Large intestine (tissue), 3 donors: ENCODE results near the gene QPRT. TPM values are rescaled to one million over a fixed set of nuclear protein-coding genes. Genes with fewer than 3 reads are reported as not detected.
"Not testable (repeated sequence)": the region's sequence is repeated elsewhere in the genome, so short reads cannot be mapped to it uniquely, and the experiment has no call there.

Source experiments
- DNase-seq, 2 donors: peaks; one replicate each; pipeline versions ENCODE4 v3.0.0 to v3.0.0-alpha.2; 2013
- H3K27ac ChIP-seq: one replicate; pipeline ENCODE4 v1.5.1; 2013; ENCODE audit warnings: low read length
- H3K27me3 ChIP-seq: 2 replicates; pipeline ENCODE4 v1.6.1; 2013; ENCODE audit warnings: low read length; ENCODE audit not compliant: control insufficient read depth, insufficient read depth
- H3K36me3 ChIP-seq: 2 replicates; pipeline ENCODE4 v1.6.1; 2013; ENCODE audit warnings: low read length; ENCODE audit not compliant: control insufficient read depth, insufficient read depth
- H3K4me1 ChIP-seq: one replicate; pipeline ENCODE4 v1.6.1; 2013; ENCODE audit warnings: low read length; ENCODE audit not compliant: control insufficient read depth, insufficient read depth
- H3K4me3 ChIP-seq: one replicate; pipeline ENCODE4 v1.5.1; 2013; ENCODE audit warnings: low read length
- H3K9me3 ChIP-seq: one replicate; pipeline ENCODE4 v1.6.1; 2013; ENCODE audit warnings: mild to moderate bottlenecking, low read depth, low read length, moderate library complexity; ENCODE audit not compliant: control insufficient read depth
- WGBS: methylation state at CpG from one replicate; pipeline ENCODE4 v1.1.5; 2013; ENCODE audit warnings: low lambda C conversion rate; ENCODE audit not compliant: insufficient coverage; 5-methylcytosine and 5-hydroxymethylcytosine counted together
- polyA plus RNA-seq: library from polyadenylated mRNA; unstranded; fragments of 120-200 nt; gene quantifications from one replicate; pipeline ENCODE4 v1.2.1, GENCODE V29; 2013

The QPRT gene
- polyA plus RNA-seq, 1 donor: 220 TPM

- Histone ChIP-seq H3K27ac (no peak overlapping the region), H3K4me1 (no peaks in the 10 kb centered on the region), H3K9me3 (no peaks in the 10 kb centered on the region), H3K27me3 (no peaks in the 10 kb centered on the region), H3K4me3 (no peak overlapping the region), H3K36me3 (no peaks in the 10 kb centered on the region)
- 20% methylated on average over 1 of the region's 1 CpG for WGBS
- no peak for DNase-seq
Measured at GRCh38 chr16:29714972-29715371, 36.0 kb downstream of the QPRT start.

GRCh38 chr16:29717113-29717512 is 38.1 kb downstream of the QPRT start:
- no peak for DNase-seq
- no CpG with 5 or more reads among the region's 7 CpGs for WGBS
- H3K36me3 ChIP-seq: no peaks in the 10 kb centered on the region
- no peak overlapping the region for H3K27ac ChIP-seq
- no peaks in the 10 kb centered on the region for H3K27me3 ChIP-seq
- H3K4me1 ChIP-seq: no peaks in the 10 kb centered on the region
- H3K4me3 ChIP-seq: no peak overlapping the region
- H3K9me3 ChIP-seq: no peaks in the 10 kb centered on the region

- DNase-seq: no peak
- Histone ChIP-seq H3K4me3 (no peak overlapping the region), H3K4me1 (no peaks in the 10 kb centered on the region), H3K27ac (no peak overlapping the region), H3K27me3 (no peaks in the 10 kb centered on the region), H3K9me3 (no peaks in the 10 kb centered on the region), H3K36me3 (no peaks in the 10 kb centered on the region)
- no CpG with 5 or more reads among the region's 4 CpGs for WGBS
Measured at GRCh38 chr16:29719063-29719462, 40.1 kb downstream of the QPRT start.

- no peaks in the 10 kb centered on the region for H3K36me3 ChIP-seq
- H3K4me3 ChIP-seq: no peak overlapping the region
- H3K27ac ChIP-seq: no peak overlapping the region
- no peaks in the 10 kb centered on the region for H3K27me3 ChIP-seq
- H3K9me3 ChIP-seq: no peaks in the 10 kb centered on the region
- no peak for DNase-seq
- no peaks in the 10 kb centered on the region for H3K4me1 ChIP-seq
- WGBS: no CpG with 5 or more reads among the region's 5 CpGs
Measured at GRCh38 chr16:29720703-29721102, 41.7 kb downstream of the QPRT start.

- WGBS: no CpG with 5 or more reads among the region's 24 CpGs
- H3K4me1 ChIP-seq, H3K9me3 ChIP-seq, H3K27ac ChIP-seq, H3K27me3 ChIP-seq, H3K4me3 ChIP-seq, H3K36me3 ChIP-seq: not testable (repeated sequence)
- DNase-seq: peak; percentile 68 to 73
Measured at GRCh38 chr16:29721167-29721879, 42.3 kb downstream of the QPRT start.

GRCh38 chr16:29726845-29727377 is 47.9 kb downstream of the QPRT start:
- DNase-seq: no peak
- no peak overlapping the region for H3K27ac ChIP-seq
- no peaks in the 10 kb centered on the region for H3K4me1 ChIP-seq
- H3K27me3 ChIP-seq: no peaks in the 10 kb centered on the region
- no CpG with 5 or more reads among the region's 9 CpGs for WGBS
- H3K4me3 ChIP-seq: no peak overlapping the region
- H3K9me3 ChIP-seq: no peaks in the 10 kb centered on the region
- H3K36me3 ChIP-seq: no peaks in the 10 kb centered on the region

- WGBS: no CpG with 5 or more reads among the region's 7 CpGs
- H3K36me3 ChIP-seq: no peaks in the 10 kb centered on the region
- no peak overlapping the region for H3K4me3 ChIP-seq
- no peaks in the 10 kb centered on the region for H3K4me1 ChIP-seq
- no peaks in the 10 kb centered on the region for H3K9me3 ChIP-seq
- DNase-seq: no peak
- no peak overlapping the region for H3K27ac ChIP-seq
- H3K27me3 ChIP-seq: no peaks in the 10 kb centered on the region
Measured at GRCh38 chr16:29727452-29727851, 48.5 kb downstream of the QPRT start.

GRCh38 chr16:29729116-29729521 is 50.1 kb downstream of the QPRT start:
- Histone ChIP-seq H3K27ac (no peak overlapping the region), H3K9me3 (no peaks in the 10 kb centered on the region), H3K4me1 (no peaks in the 10 kb centered on the region), H3K4me3 (no peak overlapping the region), H3K36me3 (no peaks in the 10 kb centered on the region), H3K27me3 (no peaks in the 10 kb centered on the region)
- peak in 1 of 2 donors; percentile 32 for DNase-seq
- no CpG with 5 or more reads among the region's 6 CpGs for WGBS

GRCh38 chr16:29730649-29731048 is 51.7 kb downstream of the QPRT start:
- 67% methylated on average over 3 of the region's 7 CpGs for WGBS
- Histone ChIP-seq H3K27ac (no peak overlapping the region), H3K36me3 (no peaks in the 10 kb centered on the region), H3K4me1 (no peaks in the 10 kb centered on the region), H3K4me3 (no peak overlapping the region), H3K27me3 (no peaks in the 10 kb centered on the region), H3K9me3 (no peaks in the 10 kb centered on the region)
- DNase-seq: no peak

GRCh38 chr16:29731768-29732601 is 53.0 kb downstream of the QPRT start:
- H3K27ac ChIP-seq, H3K36me3 ChIP-seq, H3K9me3 ChIP-seq, H3K4me1 ChIP-seq, DNase-seq, H3K27me3 ChIP-seq, H3K4me3 ChIP-seq: not testable (repeated sequence)
- no CpG with 5 or more reads among the region's 13 CpGs for WGBS
